Islet of Langerhans (tissue), 1 donor: ENCODE results near the gene IRF3.
A peak's percentile ranks its signal among the peaks of the same experiment; 100 is the strongest.

Source experiments
- FAIRE-seq: peaks from one replicate; lab custom pipeline; 2011; peaks lifted over from hg19 to GRCh38; lab: Jason Lieb, UNC

Gene IRF3, protein sequence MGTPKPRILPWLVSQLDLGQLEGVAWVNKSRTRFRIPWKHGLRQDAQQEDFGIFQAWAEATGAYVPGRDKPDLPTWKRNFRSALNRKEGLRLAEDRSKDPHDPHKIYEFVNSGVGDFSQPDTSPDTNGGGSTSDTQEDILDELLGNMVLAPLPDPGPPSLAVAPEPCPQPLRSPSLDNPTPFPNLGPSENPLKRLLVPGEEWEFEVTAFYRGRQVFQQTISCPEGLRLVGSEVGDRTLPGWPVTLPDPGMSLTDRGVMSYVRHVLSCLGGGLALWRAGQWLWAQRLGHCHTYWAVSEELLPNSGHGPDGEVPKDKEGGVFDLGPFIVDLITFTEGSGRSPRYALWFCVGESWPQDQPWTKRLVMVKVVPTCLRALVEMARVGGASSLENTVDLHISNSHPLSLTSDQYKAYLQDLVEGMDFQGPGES

GRCh38 chr19:49665351-49666119 lies at the start of gene IRF3, which contains the start of gene BCL2L12:
TSS of gene IRF3 (minus strand) at chr19:49665857. CDS start at chr19:49664838, 1,019 bp downstream.
TSS of gene BCL2L12 (plus strand) at chr19:49665933. CDS start at chr19:49666693, 760 bp downstream.
- FAIRE-seq, result peak; percentile 94

DNA sequence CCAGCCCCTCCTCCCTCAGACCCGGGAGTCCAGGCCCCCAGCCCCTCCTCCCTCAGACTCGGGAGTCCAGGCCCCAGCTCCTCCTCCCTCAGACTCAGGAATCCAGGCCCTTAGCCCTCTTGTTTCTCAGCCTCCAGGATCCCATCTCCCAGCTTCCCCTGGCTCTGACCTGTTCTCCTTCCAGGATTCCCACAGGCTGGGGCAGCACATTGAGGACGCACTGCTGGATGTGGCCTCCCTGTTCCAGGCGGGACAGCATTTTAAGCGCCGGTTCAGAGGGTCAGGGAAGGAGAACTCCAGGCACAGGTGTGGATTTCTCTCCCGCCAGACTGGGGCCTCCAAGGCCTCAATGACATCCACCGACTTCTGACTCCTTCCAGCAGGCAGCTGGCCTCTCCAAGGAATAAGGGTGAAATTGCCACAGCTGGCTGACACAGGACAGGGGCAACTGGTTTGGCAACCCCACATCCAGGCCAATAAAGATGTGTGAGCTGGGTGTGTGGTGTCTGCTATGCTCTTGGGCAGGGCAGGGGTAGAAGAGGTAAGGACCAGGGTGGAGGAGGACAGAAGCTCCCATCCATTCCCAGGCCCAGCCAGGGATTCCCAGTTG lies 47.7 kb upstream of the IRF3 start:
- no peak for FAIRE-seq

GRCh38 chr19:49712397-49712859 lies 46.8 kb upstream of the IRF3 start:
- no peak for FAIRE-seq

GRCh38 chr19:49710372-49710951 lies 44.8 kb upstream of the IRF3 start:
- no peak for FAIRE-seq

DNA sequence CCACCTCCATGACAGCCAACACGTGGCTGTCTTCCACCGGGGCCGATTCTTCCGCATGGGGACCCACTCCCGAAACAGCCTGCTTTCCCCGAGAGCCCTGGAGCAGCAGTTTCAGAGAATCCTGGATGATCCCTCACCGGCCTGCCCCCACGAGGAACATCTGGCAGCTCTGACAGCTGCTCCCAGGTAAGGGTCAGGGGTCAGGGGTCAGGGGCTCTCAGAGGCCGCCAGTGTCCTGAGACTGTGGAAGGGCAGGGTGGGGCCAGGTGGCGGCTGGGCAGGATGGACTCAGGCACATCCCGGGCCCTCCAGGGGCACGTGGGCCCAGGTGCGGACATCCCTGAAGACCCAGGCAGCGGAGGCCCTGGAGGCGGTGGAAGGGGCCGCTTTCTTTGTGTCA lies 40.3 kb upstream of the IRF3 start:
- FAIRE-seq, result no peak

GRCh38 chr19:49704888-49705642 lies 39.4 kb upstream of the IRF3 start:
- no peak for FAIRE-seq

GRCh38 chr19:49701271-49701786 lies 35.7 kb upstream of the IRF3 start:
- FAIRE-seq, result no peak

- FAIRE-seq, result no peak
Observed at GRCh38 chr19:49700563-49700962, 34.9 kb upstream of the IRF3 start.

GRCh38 chr19:49699364-49699763 lies 33.7 kb upstream of the IRF3 start:
- FAIRE-seq, result no peak

DNA sequence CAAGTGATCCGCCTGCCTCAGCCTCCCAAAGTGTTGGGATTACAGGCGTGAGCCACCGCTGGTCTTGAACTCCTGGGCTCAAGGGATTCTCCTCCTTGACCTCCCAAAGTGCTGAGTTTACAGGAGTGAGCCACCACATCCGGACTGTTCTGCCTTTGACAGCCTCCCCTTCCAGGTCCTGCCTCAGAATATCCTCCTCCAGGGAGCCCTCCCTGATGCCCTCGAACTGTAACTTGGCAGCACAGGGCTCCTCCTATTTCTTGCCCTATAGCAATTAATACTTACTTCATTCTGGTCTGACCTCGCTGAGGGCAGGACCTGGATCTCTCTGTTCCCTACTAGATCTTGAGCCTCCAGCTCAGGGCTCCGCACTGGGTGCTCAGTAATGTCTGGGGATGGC lies 31.2 kb upstream of the IRF3 start:
- FAIRE-seq, result no peak

- FAIRE-seq, result no peak
Observed at GRCh38 chr19:49696115-49696514, 30.5 kb upstream of the IRF3 start.

- no peak for FAIRE-seq
Observed at GRCh38 chr19:49692147-49692506, 26.5 kb upstream of the IRF3 start.

GRCh38 chr19:49691243-49692146 lies 25.8 kb upstream of the IRF3 start:
- FAIRE-seq, result no peak

DNA sequence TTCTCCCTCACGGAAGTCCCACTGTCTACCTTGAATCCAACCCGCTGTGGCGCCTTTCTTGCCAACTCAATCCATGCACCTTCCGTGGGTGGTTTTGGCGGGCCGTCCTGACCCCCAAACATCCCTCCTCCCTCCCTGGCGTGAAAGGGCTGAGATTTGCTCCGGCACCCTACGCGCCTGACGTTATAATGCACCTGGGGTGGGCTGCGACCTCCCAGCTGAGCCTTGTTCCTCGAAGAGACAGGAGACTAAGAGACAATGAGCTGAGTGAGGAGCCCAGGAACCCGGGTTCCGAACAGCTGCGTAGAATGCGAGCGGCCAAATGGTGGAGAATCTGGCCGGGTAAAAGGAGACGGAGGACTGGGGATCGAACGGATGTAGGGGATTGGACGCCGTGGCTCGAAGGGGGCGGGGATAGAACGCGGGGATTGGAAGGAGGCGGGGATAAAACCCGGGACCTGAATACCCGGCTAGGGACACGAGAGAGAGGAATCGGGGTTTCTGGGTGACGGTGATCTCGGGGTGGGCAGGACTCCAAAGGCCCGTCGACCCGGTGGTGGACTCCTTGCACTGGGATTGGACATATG lies 25.1 kb upstream of the IRF3 start, which contains the start of gene CPT1C:
CPT1C (plus strand) TSS at position 461 of the 587 bp plus-strand sequence. CDS start 1,137 bp downstream, outside the sequence.
- FAIRE-seq, result no peak

GRCh38 chr19:49690079-49690655 lies 24.5 kb upstream of the IRF3 start:
- FAIRE-seq, result no peak

- no peak for FAIRE-seq
Observed at GRCh38 chr19:49689133-49690078, 23.7 kb upstream of the IRF3 start, which contains the start of gene ADM5. TSS of gene ADM5 (plus strand) at chr19:49689594. CDS start at chr19:49689838, 244 bp downstream.

DNA sequence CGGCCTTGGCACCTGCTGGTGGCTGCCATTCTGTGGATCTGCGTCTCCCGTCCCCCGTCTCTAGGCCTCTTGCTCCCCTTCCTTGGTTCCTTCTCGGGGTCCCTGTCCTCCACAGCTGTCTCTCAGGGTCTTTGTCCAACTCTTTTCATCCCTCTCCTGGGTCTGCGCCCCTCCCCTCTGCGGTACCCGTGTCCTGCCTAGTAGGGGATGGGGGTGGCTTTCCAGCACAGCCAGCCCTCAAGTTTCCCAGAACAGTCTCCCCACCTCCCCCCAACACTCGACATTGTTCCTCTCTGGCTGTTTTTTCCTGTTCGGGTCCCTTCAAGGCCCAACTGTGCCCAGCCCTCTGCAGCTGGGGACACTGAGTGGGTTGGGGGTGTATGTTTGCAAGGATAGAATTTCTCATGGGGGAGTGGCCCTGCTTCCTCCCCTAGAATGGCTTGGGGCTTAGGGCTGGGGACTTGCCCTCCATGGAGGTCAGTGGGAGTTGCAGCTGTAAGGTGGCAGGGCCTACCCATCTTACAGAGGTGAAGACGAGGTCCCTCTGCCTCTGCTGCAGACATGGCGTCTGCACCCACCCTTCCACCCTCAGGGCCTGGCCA lies 23.0 kb upstream of the IRF3 start:
- no peak for FAIRE-seq
